K562 (cell line): ENCODE results near the gene OVOL3. TPM values are rescaled to one million over a fixed set of nuclear protein-coding genes. Genes with fewer than 3 reads are reported as not detected.

ENCODE experiments used
- ATAC-seq: fragments of 200-7000 bp; cut with Tn5 transposase; 3 replicates; pipeline ENCODE4 v1.9.1; 2020; ENCODE audit warnings: moderate library complexity
- BruUV-seq: library from RNA; stranded (reverse); fragments of 400-500 nt; replicated peaks from 2 replicates; lab custom pipeline; 2021; lab: Mats Ljungman, UMichigan
- CTCF ChIA-PET: fragments of 300-600 bp; formaldehyde crosslinking; extraction: SDS; loops from one replicate; lab custom pipeline; 2021; ENCODE audit warnings: low intra/inter-chr PET ratio; lab: Yijun Ruan, JAX
- POLR2A ChIA-PET: fragments of 300-600, 350-650 bp; sonication (Branson Sonifier 250); formaldehyde crosslinking; extraction: SDS; loops from one replicate; lab custom pipeline; 2021; ENCODE audit warnings: antibody characterized with exemption, inconsistent platforms; lab: Yijun Ruan, JAX
- DNase-seq, 4 experiments: peaks; one replicate each; pipeline versions ENCODE4 v3.0.0 to v3.0.0-alpha.2; 2011 to 2018; ENCODE audit warnings: low spot score in 3 of 4, mixed read lengths in 3 of 4; ENCODE audit errors: extremely low read depth in 1 of 4
- FAIRE-seq: peaks from 2 replicates; lab custom pipeline; 2011; peaks lifted over from hg19 to GRCh38; lab: Jason Lieb, UNC
- H2AFZ ChIP-seq: 2 replicates; pipeline ENCODE4 v1.6.0; 2011; ENCODE audit warnings: low read depth, low read length, control low read depth, inconsistent platforms
- H3K27ac ChIP-seq: fragments of 200-600 bp; 3 replicates; pipeline ENCODE4 v1.8.0; 2011; ENCODE audit warnings: low read depth, mild to moderate bottlenecking, control low read depth, inconsistent platforms, low read length, moderate library complexity, mixed read lengths; ENCODE audit errors: extremely low read depth
- H3K27me3 ChIP-seq, 2 experiments: fragments of 300-600 bp in 1 of 2; 2 replicates in 1 of 2; 3 replicates in 1 of 2; pipeline versions ENCODE4 v1.6.0 to v1.8.0; 2011; ENCODE audit warnings: inconsistent platforms in 2 of 2, low read length in 2 of 2, mild to moderate bottlenecking in 1 of 2, mixed read lengths in 1 of 2, moderate library complexity in 1 of 2; ENCODE audit not compliant: control insufficient read depth in 2 of 2, insufficient read depth in 2 of 2
- H3K36me3 ChIP-seq: fragments of 300-600 bp; 3 replicates; pipeline ENCODE4 v1.8.0; 2011; ENCODE audit warnings: mild to moderate bottlenecking, low read length, inconsistent platforms; ENCODE audit not compliant: control insufficient read depth, insufficient read depth
- H3K4me1 ChIP-seq, 2 experiments: fragments of 200-600 bp in 1 of 2; replicated peaks in 1 of 2; 2 replicates in 1 of 2; 3 replicates in 1 of 2; pipeline versions ENCODE4 v1.5.1 to v1.8.0; 2011; ENCODE audit warnings: inconsistent platforms in 2 of 2, low read length in 2 of 2, mild to moderate bottlenecking in 1 of 2, mixed read lengths in 1 of 2, moderate library complexity in 1 of 2; ENCODE audit not compliant: control insufficient read depth in 2 of 2, insufficient read depth in 2 of 2
- H3K4me2 ChIP-seq: 2 replicates; pipeline ENCODE4 v1.6.1; 2011; ENCODE audit warnings: low read length, control low read depth, inconsistent platforms, mixed read lengths; ENCODE audit not compliant: insufficient read depth
- H3K4me3 ChIP-seq: fragments of 200-600 bp; sonication (generic), shearing (Covaris generic); 2 replicates; pipeline ENCODE4 v1.5.1; 2016; ENCODE audit warnings: control low read depth, inconsistent platforms
- H3K79me2 ChIP-seq: fragments of 200-600 bp; 3 replicates; pipeline ENCODE4 v1.8.0; 2011; ENCODE audit warnings: low read length, inconsistent platforms; ENCODE audit not compliant: control insufficient read depth, insufficient read depth
- H3K9ac ChIP-seq, 2 experiments: 2 replicates each; pipeline versions ENCODE4 v1.6.0 to v1.6.1; 2011; ENCODE audit warnings: low read depth in 2 of 2, low read length in 2 of 2, control low read depth in 1 of 2, inconsistent platforms in 1 of 2, mild to moderate bottlenecking in 1 of 2, mixed read lengths in 1 of 2; ENCODE audit not compliant: insufficient read depth in 1 of 2
- H3K9me1 ChIP-seq: one replicate; pipeline ENCODE4 v1.6.0; 2011; ENCODE audit warnings: inconsistent platforms, mild to moderate bottlenecking, low read length, moderate library complexity; ENCODE audit not compliant: control insufficient read depth, insufficient read depth
- H3K9me3 ChIP-seq: replicated peaks from 2 replicates; pipeline ENCODE4 v1.5.1; 2011; ENCODE audit warnings: low read depth, low read length, inconsistent platforms; ENCODE audit not compliant: control insufficient read depth, insufficient read depth
- H4K20me1 ChIP-seq: replicated peaks from 2 replicates; pipeline ENCODE4 v1.6.1; 2011; ENCODE audit warnings: low read length, inconsistent platforms, mixed read lengths; ENCODE audit not compliant: control insufficient read depth, insufficient read depth
- CC2D1A ChIP-seq: fragments of 450-650 bp; IDR thresholded peaks from 2 replicates; pipeline ENCODE4 v1.6.1; 2017; ENCODE audit warnings: mild to moderate bottlenecking
- HDAC6 ChIP-seq: IDR thresholded peaks from 2 replicates; pipeline ENCODE4 v1.6.1; 2012; ENCODE audit warnings: low read depth, mild to moderate bottlenecking, control low read depth, inconsistent platforms, low read length, moderate library complexity
- MEF2D ChIP-seq: conservative IDR thresholded peaks from 2 replicates; pipeline ENCODE4 v1.6.1; 2016; ENCODE audit warnings: low read depth, missing genetic modification characterization, missing compliant biosample characterization
- WGBS: fragments of 100-300 bp; shearing (Covaris generic); methylation state at CpG from one replicate; pipeline ENCODE4 v1.1.6; 2016; ENCODE audit warnings: low coverage, mixed read lengths; ENCODE audit not compliant: insufficient coverage; ENCODE audit errors: missing lambda C conversion rate; 5-methylcytosine and 5-hydroxymethylcytosine counted together
- in situ Hi-C: fragments of 300-500 bp; cut with MboI; formaldehyde crosslinking; loops from 4 replicates; pipeline ENCODE4 v1.15.0; 2018; ENCODE audit warnings: inconsistent platforms, mixed read lengths
- intact Hi-C: fragments of 100-400 bp; cut with micrococcal nuclease; formaldehyde crosslinking; loops from 2 replicates; pipeline ENCODE4 v1.14.2; 2022
- polyA plus RNA-seq, 8 experiments: library from polyadenylated mRNA; depleted of rRNA in 4 of 8; stranded (reverse) in 5 of 8; unstranded in 3 of 8; fragments of >200 nt; fragmentation: Nextera tagmentation in 2 of 8; fragmentation: Illumina TruSeq in 1 of 8; extraction: Ambion mirVana in 2 of 8; extraction: Trizol in 1 of 8; gene quantifications; 2 replicates each; pipeline versions ENCODE4 v1.2.1 to v1.2.3, GENCODE V29; 2011 to 2014; ENCODE audit warnings: inconsistent platforms in 1 of 8, missing spikeins in 1 of 8
- total RNA-seq, 7 experiments: library from RNA; depleted of rRNA in 6 of 7; stranded (reverse); fragments of >200 nt in 6 of 7; fragmentation: Illumina TruSeq in 2 of 7; extraction: Trizol in 2 of 7; gene quantifications; 2 replicates each; pipeline versions ENCODE4 v1.2.1 to v1.2.3, GENCODE V29; 2011 to 2021; ENCODE audit warnings: low replicate concordance in 1 of 7
- TF ChIP-seq, protein P1 (sequence below), 2 experiments: fragments of 450-650 bp; IDR thresholded peaks; 2 replicates each; pipeline ENCODE4 v1.6.1; 2016; ENCODE audit warnings: mild to moderate bottlenecking in 2 of 2, borderline replicate concordance in 1 of 2, low read depth in 1 of 2, moderate library complexity in 1 of 2
- TF ChIP-seq, protein P2 (sequence below), 3 experiments: fragments of 200-800 bp in 1 of 3; fragments of 250-450 bp in 1 of 3; fragments of 450-650 bp in 1 of 3; sonication (Bioruptor Pico) in 1 of 3; sonication (Bioruptor generic) in 1 of 3; formaldehyde crosslinking in 1 of 3; IDR thresholded peaks; 2 replicates each; pipeline versions ENCODE4 v1.6.1 to v1.8.0; 2016 to 2022; ENCODE audit warnings: mild to moderate bottlenecking in 2 of 3, missing genetic modification characterization in 2 of 3, missing compliant biosample characterization in 1 of 3, moderate library complexity in 1 of 3

Gene OVOL3
- total and polyA plus RNA-seq, 9 of the 15 experiments (the other 6 are each of a cell fraction or from before 2014, with no cell fraction given) = not detected

DNA sequence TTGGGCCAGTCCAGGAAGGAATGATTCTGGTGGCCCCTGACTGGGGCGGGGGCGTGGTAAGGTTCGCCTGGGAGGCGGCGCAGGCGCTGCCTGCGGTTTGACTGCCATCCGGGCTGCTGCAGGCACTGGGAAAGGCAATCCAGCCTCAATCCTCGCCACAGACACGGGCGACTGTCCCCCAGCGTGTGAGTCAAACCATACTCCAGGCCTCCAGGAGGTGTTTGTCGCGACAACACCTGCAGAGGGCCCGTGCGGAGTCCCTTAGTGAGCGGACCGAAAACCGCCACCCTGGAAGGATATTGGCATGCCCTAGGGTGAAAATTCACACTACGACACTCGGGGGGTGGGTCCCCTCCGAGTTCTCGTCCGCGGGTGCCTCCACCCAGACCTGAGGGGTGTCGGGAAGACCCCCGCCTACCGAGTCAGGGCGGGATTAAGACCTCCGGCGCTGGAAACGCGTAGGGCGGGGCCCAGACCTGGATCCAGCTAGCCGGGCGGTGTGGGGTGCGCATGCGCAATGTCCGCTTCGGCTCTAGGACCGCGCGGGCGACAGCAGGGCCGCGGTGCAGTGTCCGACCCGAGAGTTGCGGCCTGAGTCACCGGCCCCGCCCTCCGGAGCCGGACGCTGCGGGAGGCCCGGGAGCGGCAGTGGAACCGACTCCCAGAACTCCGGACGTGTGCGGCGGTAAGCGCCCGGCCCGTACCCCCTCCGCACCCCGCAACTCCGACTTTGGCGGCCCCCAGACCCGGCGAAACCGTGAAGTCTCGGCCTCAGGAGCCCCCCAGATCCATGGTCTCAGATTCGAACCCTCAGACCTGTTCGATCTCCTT is 28.7 kb downstream of the OVOL3 start, which contains the start of gene CAPNS1:
TSS of gene CAPNS1 (plus strand) at position 594 of the 831 bp plus-strand sequence. CDS start 946 bp downstream, outside the sequence.
- under 1% methylated on average over 62 of the region's 75 CpGs for WGBS
- FAIRE-seq = peak; percentile 94
- CTCF ChIA-PET = interaction anchor here (0.6 to 0.7 kb wide), 2 partner anchors 15 to 28 kb away, joined by 3 read pairs; no protein-coding TSS in a partner anchor
- TF ChIP-seq, protein P1, sequence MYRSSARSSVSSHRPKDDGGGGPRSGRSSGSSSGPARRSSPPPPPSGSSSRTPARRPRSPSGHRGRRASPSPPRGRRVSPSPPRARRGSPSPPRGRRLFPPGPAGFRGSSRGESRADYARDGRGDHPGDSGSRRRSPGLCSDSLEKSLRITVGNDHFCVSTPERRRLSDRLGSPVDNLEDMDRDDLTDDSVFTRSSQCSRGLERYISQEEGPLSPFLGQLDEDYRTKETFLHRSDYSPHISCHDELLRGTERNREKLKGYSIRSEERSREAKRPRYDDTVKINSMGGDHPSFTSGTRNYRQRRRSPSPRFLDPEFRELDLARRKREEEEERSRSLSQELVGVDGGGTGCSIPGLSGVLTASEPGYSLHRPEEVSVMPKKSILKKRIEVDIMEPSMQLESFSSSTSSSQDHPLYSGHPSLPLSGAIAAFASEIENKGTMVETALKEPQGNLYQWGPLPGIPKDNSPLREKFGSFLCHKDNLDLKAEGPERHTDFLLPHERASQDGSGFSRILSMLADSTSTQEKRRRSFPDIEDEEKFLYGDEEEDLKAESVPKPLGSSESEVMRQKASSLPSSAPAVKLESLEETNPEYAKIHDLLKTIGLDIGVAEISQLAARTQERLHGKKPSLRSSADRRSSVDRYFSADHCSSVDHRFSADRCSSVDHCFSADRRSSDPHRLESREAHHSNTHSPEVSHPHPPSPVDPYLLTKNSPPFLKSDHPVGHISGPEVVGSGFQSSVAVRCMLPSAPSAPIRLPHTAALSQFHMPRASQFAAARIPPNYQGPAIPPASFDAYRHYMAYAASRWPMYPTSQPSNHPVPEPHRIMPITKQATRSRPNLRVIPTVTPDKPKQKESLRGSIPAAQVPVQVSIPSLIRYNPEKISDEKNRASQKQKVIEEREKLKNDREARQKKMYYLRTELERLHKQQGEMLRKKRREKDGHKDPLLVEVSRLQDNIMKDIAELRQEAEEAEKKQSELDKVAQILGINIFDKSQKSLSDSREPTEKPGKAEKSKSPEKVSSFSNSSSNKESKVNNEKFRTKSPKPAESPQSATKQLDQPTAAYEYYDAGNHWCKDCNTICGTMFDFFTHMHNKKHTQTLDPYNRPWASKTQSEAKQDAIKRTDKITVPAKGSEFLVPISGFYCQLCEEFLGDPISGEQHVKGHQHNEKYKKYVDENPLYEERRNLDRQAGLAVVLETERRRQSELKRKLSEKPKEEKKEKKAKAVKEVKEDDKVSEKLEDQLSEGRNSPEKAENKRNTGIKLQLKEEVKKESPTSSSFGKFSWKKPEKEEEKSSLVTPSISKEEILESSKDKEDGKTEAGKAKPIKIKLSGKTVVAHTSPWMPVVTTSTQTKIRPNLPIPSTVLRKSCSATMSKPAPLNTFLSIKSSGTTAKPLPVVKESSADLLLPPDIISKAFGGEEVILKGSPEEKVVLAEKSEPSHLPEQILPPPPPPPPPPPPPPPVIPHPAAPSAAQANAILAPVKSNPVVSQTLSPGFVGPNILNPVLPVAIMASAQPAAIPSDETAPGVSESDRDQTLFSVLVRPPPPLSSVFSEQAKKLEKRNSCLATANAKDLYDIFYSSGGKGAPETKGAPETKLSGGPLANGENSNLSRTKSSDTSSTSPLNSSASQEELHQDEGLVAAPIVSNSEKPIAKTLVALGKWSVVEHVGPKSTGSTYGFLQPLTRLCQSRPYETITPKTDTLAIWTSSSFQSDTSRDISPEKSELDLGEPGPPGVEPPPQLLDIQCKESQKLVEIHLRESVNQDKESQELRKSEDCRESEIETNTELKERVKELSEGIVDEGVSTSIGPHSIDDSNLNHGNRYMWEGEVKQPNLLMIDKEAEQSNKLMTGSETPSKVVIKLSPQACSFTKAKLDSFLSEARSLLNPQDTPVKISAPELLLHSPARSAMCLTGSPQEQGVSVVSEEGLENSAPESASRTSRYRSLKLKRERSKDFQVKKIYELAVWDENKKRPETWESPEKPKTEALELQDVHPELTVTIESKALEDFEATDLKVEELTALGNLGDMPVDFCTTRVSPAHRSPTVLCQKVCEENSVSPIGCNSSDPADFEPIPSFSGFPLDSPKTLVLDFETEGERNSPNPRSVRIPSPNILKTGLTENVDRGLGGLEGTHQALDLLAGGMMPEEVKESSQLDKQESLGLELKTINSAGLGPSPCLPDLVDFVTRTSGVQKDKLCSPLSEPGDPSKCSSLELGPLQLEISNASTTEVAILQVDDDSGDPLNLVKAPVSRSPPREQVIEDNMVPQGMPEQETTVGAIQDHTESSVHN (IDR thresholded peaks at IDR 0.05; ENCODE audit: borderline replicate concordance in 1 of 2, low read depth in 1 of 2) = no peak
- TF ChIP-seq, protein P2, sequence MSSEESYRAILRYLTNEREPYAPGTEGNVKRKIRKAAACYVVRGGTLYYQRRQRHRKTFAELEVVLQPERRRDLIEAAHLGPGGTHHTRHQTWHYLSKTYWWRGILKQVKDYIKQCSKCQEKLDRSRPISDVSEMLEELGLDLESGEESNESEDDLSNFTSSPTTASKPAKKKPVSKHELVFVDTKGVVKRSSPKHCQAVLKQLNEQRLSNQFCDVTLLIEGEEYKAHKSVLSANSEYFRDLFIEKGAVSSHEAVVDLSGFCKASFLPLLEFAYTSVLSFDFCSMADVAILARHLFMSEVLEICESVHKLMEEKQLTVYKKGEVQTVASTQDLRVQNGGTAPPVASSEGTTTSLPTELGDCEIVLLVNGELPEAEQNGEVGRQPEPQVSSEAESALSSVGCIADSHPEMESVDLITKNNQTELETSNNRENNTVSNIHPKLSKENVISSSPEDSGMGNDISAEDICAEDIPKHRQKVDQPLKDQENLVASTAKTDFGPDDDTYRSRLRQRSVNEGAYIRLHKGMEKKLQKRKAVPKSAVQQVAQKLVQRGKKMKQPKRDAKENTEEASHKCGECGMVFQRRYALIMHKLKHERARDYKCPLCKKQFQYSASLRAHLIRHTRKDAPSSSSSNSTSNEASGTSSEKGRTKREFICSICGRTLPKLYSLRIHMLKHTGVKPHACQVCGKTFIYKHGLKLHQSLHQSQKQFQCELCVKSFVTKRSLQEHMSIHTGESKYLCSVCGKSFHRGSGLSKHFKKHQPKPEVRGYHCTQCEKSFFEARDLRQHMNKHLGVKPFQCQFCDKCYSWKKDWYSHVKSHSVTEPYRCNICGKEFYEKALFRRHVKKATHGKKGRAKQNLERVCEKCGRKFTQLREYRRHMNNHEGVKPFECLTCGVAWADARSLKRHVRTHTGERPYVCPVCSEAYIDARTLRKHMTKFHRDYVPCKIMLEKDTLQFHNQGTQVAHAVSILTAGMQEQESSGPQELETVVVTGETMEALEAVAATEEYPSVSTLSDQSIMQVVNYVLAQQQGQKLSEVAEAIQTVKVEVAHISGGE (CRISPR knock-in tag; IDR thresholded peaks at IDR 0.05) = peak in 1 of 3 experiments; percentile 82; a peak in 3 of 6 replicates
- TF ChIP-seq CC2D1A (no peak), MEF2D (no peak), HDAC6 (no peak)

More for the DNA sequence above, 28.7 kb downstream of the OVOL3 start, which contains the start of gene CAPNS1:
- BruUV-seq = no TSS peak
- Histone ChIP-seq H4K20me1 (peaks cover 11% of the 10 kb centered on the region), H3K4me2 (peak within 1 kb of the TSS; percentile 96), H3K9me1 (peaks cover 8% of the 10 kb centered on the region), H3K27ac (peak within 1 kb of the TSS; percentile 99), H3K79me2 (peaks cover 26% of the 10 kb centered on the region), H3K9me3 (no peaks in the 10 kb centered on the region), H3K27me3 (no peaks in the 10 kb centered on the region), H3K4me1 (peaks cover 13 to 37% of the 10 kb centered on the region in 2 experiments), H3K9ac (peak within 1 kb of the TSS; percentile 98 to 99), H2AFZ (peak within 1 kb of the TSS; percentile 97), H3K36me3 (peaks cover 27% of the 10 kb centered on the region), H3K4me3 (peak within 1 kb of the TSS; percentile 95)
- peak; percentile 95 to 98 (median 96) for DNase-seq
- intact Hi-C loops = loop anchor here (1.0 to 2.0 kb wide), 2 partner anchors 11 to 25 kb away; partner anchors contain the start of genes POLR2I and TBCB
- peak; percentile 87 for ATAC-seq
- POLR2A ChIA-PET = interaction anchor here (0.5 to 2.1 kb wide), 6 partner anchors 10 to 965 kb away, joined by 3 to 9 read pairs (median 3); partner anchors contain the start of gene LIN37
- in situ Hi-C loops = no loop called here
